ENCODE results near the gene RPEL1. TPM values are rescaled to one million over a fixed set of nuclear protein-coding genes. Genes with fewer than 3 reads are reported as not detected.

Gene RPEL1
- total RNA-seq, 4 donors from 2014 or later = not detected

DNA sequence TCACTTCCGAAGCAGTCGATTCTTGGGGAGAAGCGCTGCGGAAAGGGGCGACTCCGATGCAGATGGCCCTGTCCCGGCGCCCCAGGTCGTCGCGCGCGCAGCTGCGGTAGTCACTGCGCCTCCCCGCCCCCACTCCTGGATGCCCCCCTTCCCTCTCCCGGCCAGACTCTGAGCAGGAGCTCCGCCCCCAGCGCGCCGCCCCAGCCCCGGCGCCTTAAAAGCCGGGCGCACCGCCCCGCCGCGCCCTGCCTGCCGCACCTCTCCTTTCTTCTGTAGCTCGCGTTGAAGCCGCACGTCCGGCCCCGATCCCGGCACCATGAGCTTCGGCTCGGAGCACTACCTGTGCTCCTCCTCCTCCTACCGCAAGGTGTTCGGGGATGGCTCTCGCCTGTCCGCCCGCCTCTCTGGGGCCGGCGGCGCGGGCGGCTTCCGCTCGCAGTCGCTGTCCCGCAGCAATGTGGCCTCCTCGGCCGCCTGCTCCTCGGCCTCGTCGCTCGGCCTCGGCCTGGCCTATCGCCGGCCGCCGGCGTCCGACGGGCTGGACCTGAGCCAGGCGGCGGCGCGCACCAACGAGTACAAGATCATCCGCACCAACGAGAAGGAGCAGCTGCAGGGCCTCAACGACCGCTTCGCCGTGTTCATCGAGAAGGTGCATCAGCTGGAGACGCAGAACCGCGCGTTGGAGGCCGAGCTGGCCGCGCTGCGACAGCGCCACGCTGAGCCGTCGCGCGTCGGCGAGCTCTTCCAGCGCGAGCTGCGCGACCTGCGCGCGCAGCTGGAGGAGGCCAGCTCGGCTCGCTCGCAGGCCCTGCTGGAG is 31.4 kb downstream of the RPEL1 start, which contains the start of gene INA:
Gene INA (plus strand): TSS at position 243 of the 817 bp plus-strand sequence. CDS start 74 bp downstream, at position 317.
- no peak for DNase-seq (ENCODE audit: low spot score in 2 of 2)
- 1 to 4% methylated on average over 20 to 24 of the region's 105 CpGs for WGBS, 2 donors
- intact Hi-C loops (cut with DNase I; ENCODE audit: low total_unique reads) = no loop called here
- H3K4me3 ChIP-seq (ENCODE audit: low read depth, poor library complexity, severe bottlenecking) = no peak within 1 kb of the TSS
- TF ChIP-seq POLR2A (IDR thresholded peaks at IDR 0.05) = no peak
- TF ChIP-seq, protein P1, sequence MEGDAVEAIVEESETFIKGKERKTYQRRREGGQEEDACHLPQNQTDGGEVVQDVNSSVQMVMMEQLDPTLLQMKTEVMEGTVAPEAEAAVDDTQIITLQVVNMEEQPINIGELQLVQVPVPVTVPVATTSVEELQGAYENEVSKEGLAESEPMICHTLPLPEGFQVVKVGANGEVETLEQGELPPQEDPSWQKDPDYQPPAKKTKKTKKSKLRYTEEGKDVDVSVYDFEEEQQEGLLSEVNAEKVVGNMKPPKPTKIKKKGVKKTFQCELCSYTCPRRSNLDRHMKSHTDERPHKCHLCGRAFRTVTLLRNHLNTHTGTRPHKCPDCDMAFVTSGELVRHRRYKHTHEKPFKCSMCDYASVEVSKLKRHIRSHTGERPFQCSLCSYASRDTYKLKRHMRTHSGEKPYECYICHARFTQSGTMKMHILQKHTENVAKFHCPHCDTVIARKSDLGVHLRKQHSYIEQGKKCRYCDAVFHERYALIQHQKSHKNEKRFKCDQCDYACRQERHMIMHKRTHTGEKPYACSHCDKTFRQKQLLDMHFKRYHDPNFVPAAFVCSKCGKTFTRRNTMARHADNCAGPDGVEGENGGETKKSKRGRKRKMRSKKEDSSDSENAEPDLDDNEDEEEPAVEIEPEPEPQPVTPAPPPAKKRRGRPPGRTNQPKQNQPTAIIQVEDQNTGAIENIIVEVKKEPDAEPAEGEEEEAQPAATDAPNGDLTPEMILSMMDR (IDR thresholded peaks at IDR 0.05) = no peak

DNA sequence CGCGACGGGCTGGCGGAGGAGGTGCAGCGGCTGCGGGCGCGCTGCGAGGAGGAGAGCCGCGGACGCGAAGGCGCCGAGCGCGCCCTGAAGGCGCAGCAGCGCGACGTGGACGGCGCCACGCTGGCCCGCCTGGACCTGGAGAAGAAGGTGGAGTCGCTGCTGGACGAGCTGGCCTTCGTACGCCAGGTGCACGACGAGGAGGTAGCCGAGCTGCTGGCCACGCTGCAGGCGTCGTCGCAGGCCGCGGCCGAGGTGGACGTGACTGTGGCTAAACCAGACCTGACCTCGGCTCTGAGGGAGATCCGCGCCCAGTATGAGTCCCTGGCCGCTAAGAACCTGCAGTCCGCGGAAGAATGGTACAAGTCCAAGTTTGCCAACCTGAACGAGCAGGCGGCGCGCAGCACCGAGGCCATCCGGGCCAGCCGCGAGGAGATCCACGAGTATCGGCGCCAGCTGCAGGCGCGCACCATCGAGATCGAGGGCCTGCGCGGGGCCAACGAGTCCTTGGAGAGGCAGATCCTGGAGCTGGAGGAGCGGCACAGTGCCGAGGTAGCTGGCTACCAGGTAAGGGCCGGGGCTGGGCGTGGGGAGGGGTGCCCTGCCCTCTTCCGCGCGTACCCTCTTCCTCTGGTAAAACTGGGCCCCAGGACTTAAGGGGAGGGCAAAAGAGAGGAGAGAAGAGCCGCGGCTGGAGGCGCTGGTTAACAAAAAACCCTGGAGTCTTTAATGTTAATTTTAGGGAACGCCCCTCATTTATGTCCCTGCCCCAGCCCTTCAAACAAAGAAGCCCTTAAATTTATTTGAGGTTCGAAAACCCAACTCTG is 32.2 kb downstream of the RPEL1 start:
- intact Hi-C loops (cut with DNase I; ENCODE audit: low total_unique reads) = no loop called here
- no peak overlapping the region for H3K4me3 ChIP-seq (ENCODE audit: low read depth, poor library complexity, severe bottlenecking)
- WGBS, 2 donors = 13 to 14% methylated on average over 13 to 37 of the region's 76 CpGs
- DNase-seq (ENCODE audit: low spot score in 2 of 2) = no peak
- TF ChIP-seq, protein P1 (IDR thresholded peaks at IDR 0.05) = no peak
- no peak for TF ChIP-seq POLR2A (IDR thresholded peaks at IDR 0.05)

DNA sequence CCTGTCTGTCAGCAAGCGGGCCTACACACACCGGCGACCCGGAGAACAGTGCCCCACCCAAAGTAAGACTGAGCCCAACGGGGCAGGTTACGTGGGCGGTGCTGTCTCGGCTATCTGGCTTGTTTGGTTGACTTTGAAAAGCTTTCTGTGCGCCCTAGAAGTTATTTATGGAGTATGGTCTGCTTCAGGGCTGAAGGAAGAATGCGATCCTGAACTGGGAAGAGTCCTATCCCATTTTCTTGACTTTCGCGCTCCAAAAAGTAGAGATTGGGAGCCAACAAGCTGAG is 32.8 kb downstream of the RPEL1 start:
- no peak overlapping the region for H3K4me3 ChIP-seq (ENCODE audit: low read depth, poor library complexity, severe bottlenecking)
- WGBS, 2 donors = 34 to 35% methylated on average over 12 of the region's 12 CpGs
- no peak for DNase-seq (ENCODE audit: low spot score in 2 of 2)
- TF ChIP-seq, protein P1 (IDR thresholded peaks at IDR 0.05) = no peak
- no peak for TF ChIP-seq POLR2A (IDR thresholded peaks at IDR 0.05)
- intact Hi-C loops (cut with DNase I; ENCODE audit: low total_unique reads) = no loop called here

DNA sequence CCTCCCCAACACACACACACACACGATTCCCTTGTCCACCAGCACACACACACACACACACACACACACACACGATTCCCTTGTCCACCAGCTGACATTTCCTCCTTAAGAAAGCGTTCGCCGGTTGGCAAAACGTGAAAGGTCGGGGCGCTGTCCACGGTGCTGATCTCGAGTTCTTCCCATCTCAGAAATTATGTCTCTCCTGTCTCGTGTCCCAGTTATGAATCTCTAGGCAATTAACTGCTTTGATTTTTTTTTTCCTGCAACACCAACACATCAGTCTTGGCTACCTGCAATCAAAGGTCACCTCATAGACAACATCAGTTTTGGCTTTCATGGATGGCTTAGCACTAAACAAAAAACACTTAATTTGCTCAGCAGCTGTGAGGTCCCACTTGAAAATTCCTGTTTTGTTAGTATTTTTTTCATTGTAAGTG is 33.2 kb downstream of the RPEL1 start:
- TF ChIP-seq POLR2A (IDR thresholded peaks at IDR 0.05) = no peak
- TF ChIP-seq, protein P1 (IDR thresholded peaks at IDR 0.05) = no peak
- no peak for DNase-seq (ENCODE audit: low spot score in 2 of 2)
- 1 to 6% methylated on average over 11 of the region's 11 CpGs for WGBS, 2 donors
- intact Hi-C loops (cut with DNase I; ENCODE audit: low total_unique reads) = no loop called here
- no peak overlapping the region for H3K4me3 ChIP-seq (ENCODE audit: low read depth, poor library complexity, severe bottlenecking)

DNA sequence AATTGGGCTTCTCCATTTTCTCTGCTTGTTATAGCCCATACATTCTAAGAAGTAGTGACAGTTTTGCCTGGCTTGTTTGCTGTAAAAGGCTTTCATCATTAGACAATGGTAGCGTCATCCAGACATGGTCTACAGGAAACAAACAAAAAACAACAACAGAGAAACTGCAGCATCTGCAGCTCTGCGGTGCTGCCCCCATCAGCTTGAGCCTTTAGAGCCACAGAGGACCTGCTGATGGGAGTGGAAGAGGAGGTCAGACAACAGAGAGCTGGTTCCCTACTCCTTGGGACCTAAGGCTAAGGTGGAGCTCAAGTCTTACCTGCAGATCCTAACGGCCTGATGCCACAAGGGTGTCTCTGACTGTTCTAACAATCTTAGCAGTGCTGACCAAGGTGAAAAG is 34.3 kb downstream of the RPEL1 start:
- intact Hi-C loops (cut with DNase I; ENCODE audit: low total_unique reads) = no loop called here
- DNase-seq (ENCODE audit: low spot score in 2 of 2) = no peak
- WGBS, 2 donors = 72 to 76% methylated on average over 3 of the region's 3 CpGs
- TF ChIP-seq, protein P1 (IDR thresholded peaks at IDR 0.05) = no peak
- TF ChIP-seq POLR2A (IDR thresholded peaks at IDR 0.05) = no peak
- no peak overlapping the region for H3K4me3 ChIP-seq (ENCODE audit: low read depth, poor library complexity, severe bottlenecking)
